T-helper 22 cell (primary cell): Measurements from ENCODE around the gene RHOD.

Experiments
- DNase-seq: peaks from one replicate; pipeline ENCODE4 v3.0.0-alpha.2; 2020; ENCODE audit warnings: low read depth

RHOD gene

DNA sequence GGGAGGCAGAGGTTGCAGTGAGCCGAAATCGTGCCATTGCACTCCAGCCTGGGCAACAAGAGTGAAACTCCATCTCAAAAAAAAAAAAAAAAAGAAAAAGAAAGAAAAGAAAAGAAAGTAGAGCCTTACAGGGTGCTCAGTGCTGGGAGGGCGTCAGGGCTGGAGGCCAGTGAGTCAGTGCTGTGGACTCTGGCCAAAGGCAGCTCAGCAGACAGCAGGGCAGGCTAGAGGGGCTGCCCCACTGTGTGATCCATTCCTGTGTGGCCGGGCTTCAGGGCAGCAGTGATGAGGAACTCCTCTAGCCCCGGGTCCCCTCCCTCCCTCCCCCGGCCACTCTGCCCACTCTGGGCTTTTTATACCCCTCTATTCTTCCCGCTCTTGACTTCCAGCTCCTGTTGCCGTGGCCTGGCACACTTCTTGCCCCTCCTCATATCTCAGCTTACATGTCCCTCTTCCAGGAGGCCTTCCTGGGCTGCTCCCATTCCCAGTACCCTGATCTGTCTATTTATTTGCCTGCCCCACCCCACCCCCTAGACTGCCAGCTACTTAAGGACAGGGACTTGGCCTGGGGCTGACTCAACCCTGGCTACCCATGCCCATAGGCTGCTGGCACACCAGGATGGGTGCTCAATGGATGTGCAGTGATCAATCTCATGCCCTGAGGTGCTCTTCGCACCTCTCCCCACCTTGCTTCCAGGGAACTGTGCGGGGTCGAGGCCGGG lies 23.7 kb upstream of the RHOD start:
- DNase-seq, result no peak

DNA sequence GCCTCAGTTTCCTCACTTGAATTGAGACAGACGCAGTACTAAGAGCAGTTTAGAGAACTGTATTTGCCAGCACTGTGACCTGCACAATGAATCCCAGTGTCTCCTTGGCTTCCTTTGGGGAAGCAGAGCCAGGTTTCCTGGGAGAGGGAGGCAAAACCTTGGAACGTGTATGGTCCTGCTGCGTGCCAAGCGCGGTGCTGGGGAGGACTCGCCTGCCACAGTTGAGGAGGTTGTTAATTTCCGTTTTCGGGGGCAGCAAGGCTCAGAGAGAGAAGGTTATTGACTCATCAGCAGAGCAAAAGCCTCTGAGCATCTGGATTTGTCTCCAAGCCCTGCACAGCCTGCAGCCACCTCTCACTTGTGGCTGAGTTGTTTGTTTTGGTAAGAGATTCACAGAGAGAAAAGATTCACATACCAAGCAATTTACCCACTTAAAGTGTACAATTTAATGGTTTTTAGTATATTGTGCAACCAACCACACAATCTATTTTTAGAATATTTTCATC lies 22.9 kb upstream of the RHOD start:
- DNase-seq, result no peak

DNA sequence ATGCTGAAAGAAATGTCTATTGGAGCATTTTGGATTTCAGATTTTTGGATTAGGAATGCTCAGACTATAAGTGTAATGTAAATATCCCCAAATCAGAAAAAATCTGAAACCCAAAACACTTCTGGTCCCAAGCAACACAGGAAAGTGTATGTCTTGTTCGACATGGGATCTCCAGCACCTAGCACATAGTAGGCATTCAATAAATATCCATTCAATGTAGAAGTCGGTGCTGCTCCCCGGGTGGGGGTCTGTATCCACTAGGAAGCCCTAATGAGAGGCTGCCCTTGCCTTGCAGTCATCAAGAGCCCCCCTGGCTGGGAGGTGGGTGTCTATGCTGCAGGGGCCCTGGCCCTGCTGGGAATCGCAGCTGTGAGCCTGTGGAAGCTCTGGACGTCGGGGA lies 22.3 kb upstream of the RHOD start:
- DNase-seq, result no peak

DNA sequence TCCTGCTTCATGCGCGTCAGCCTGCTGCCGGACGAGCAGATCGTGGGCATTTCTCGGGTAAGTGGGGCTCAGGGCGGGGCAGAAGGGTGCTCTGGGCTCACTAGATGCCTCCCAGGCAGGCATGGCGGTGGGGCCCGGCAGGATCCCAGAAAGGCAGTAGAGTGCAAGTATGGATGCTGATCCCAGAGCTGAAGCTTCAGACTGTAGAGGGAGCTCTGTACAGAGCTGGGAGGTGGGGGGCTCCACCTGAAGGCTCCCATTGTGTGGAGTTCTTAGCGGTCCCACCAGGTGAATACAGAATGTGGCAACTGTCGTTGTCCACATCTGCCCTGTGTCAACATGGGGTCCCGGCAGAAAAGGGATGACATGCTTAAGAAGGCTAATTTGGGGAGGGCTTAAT lies 16.5 kb upstream of the RHOD start:
- DNase-seq, result no peak

DNA sequence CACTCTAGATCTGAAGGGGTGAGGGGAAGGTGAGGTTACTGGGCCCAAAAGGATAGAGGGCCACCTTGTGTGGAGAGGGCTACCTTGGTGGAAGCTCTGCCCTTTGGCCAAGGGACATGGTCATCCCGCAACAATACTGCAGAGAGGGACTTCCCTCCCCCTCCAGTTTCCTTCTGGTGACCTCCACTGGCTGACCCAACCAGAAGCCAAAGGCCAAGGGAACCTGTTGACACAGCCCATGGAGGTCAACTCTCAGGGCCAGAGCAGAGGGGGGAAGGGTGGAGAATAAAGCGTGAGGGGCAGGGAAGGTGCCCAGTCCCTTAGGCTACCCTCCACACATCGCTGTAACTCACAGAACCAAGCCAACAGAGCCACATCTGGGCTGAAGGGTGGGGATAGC lies 15.0 kb upstream of the RHOD start:
- no peak for DNase-seq

DNA sequence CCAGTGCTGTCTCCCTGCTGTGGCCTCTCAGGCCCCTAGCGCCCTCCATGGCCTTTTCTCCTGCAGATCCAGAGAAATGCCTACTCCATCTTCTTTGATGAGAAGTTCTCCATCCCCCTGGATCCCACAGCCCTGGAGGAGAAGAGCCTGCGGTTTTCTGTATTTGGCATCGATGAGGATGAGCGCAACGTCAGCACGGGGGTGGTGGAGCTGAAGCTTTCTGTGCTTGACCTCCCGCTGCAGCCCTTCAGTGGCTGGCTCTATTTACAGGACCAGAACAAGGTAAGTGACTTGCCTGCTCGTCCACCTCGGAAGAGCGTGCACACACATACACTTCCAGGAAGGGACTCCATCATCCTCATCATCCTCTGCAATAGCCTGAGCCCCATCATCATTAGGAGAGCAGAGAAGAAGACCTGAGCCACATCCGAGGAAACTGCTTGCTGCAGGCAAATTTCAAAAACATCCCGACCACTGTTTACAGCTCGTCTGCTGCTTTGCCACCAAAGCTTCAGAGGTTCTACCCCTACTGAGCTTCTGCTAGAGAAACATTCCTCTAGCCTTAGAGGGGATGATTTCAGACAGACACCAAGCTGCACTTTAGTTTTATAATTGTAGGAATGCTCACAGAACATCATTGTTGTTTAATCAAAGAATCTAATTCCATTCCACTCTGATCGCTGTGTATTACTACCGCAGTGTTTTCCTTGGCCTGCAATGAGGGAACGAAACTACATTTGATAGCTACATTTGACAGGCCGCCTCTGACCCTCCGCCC lies 12.9 kb upstream of the RHOD start:
- DNase-seq, result no peak

DNA sequence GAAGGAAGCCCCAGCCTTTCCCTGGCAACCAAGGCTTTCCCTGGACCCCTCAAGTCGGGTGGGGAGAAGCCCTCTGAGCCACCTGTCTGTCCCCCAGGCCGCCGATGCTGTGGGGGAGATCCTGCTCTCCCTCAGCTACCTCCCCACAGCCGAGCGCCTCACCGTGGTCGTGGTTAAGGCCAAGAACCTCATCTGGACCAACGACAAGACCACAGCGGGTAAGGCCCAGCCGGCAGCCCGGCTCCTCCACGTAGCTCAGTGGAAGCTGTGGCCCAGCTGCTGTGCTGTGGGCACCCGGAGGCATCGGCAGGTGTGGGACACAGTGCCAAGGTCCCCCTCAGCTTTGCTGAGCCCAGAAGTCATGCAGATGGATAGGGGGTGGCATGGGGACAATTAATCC lies 12.2 kb upstream of the RHOD start:
- DNase-seq, result no peak

DNA sequence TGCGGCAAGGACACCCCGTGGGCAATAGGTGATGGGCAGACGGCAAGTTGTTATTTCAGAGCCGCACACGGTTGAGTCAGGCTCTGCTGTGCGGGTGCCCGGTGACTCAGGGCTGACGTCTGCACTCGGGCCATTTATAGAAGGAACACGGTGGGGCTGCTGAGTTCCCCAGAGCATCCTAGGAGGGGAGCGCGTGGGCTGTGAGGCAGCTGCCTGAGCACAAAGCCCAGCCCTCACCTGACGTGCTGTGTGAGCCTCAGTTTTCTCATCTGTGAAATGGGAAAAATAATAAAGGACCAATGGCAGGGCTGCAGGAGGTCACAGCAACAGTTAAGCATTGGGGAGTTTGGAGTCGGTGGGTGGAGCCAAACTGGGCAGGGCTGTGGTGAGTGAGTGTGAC lies 11.3 kb upstream of the RHOD start:
- DNase-seq, result no peak

DNA sequence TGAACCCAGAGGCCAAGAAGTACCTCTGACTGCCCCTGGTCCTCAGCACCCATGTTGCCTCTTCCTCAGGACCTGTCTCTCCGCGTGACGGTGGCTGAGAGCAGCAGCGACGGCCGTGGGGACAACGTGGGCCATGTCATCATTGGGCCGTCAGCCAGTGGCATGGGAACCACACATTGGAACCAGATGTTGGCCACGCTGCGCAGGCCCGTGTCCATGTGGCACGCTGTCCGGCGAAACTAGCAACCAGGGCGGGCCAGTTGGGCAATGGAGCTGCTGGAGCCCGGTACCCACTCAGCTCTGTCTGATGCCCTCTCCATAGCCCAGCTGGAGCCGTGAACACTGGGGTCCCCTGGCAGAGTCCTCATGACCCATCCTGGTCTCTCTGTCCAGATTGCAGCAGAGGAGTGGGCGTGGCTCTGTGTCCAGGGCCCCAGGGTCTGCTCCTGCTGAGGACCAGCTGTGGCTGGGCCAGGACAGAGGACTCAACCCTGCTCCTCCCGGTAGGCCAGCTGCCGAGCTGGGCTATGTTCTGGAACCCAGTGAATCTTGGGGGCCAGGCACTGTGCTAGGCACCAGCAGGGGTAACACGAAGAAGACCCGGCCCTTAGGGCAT lies 8.0 kb upstream of the RHOD start:
- no peak for DNase-seq

DNA sequence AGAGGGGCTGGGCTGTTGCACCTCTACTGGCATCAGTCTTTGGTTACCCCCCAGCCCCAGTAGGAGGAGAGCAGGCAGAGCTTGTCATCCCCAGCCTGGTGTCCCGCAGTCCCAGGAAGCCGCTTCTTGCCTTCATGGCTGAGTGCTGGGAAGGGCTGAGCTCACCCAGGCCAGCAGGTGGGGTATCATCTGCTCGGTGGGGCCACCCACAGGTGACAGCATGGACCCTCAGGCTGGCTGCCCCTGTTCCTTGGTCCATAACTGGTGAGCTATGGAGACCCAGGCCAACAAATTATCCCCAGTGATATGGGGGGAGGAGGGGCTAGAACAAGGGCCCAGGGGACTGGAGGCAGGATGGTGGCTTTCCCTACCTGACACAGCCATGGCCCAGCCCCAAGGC lies 6.5 kb upstream of the RHOD start:
- DNase-seq, result no peak

DNA sequence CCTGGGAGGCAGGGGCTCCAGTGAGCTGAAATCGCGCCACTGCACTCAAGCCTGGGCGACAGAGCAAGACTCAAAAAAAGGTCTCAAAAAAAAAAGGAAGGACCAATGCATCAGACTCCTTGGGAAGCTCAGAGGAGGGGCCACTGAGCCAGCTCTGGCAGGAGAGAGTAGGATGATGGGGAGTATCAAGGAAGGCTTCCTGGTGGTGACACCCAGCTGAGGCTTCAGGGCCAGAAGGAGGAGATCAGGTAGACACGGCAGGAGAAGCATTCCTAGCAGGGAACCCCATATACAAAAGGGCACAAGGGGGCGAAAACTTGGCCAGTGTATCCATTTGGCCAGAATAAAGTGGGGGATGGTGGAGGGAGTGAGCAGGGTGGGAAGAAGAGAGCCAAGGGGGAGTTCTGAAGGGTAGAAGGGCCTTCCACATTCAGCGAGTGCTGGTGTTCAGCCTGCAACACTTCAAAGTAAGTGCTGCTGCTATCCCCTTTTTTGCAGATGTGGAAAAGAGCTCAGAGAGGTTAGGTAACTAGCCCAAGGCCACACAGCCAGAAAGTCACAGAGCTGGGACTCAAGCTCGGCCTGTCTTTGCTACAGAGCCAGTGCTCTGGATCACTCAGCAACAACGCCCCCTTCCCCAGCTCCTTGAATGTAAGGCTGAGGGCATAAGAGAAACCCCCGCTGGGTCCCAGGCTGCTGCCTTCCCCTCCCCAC lies 5.3 kb upstream of the RHOD start:
- no peak for DNase-seq

DNA sequence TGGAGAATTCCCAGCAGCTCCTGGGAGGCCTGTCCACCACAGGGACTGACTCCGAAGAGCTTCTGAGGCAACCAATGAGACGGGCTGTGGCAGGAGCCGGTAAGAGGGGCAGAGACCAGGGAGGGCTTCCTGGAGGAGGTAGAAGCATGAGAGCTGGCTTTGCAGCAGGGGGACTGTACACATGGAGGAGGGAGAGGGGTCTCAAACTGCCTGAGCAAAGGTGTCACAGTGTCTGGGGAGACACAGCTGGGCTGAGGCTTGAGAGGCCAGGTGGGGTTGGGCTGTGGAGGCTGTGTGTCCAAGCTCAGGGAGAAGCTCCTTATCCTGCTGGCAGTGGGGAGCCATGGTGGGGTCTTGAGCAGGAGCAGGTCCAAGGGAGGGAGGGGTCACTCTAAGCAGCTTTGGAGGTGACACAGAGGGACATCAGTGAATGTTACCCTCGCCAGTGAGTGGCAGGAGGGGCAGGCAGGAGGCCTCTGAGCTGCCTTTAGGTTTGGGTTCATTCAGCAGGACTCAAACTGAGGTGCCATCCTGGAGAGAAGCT lies 4.6 kb upstream of the RHOD start:
- DNase-seq, result no peak

DNA sequence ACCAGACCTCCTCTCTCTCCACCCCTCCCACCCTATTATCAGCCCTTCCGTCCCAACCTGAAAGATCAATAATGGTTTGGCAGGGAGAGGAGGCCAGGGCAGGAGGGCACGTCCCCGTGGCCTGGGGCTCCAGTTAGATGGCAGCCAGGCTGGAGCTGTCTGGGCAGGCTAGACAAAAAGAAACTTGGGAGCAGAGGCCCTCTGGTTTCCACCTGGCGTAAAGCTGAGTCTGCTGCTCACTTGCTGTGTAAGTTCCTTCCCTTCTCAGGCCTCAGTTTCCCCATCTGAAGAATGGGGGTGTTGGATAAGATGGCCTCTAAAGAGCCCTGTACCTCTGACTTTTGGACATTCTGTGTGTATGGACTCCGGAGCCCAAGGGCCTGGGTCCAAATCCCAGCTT lies 3.8 kb upstream of the RHOD start:
- no peak for DNase-seq

DNA sequence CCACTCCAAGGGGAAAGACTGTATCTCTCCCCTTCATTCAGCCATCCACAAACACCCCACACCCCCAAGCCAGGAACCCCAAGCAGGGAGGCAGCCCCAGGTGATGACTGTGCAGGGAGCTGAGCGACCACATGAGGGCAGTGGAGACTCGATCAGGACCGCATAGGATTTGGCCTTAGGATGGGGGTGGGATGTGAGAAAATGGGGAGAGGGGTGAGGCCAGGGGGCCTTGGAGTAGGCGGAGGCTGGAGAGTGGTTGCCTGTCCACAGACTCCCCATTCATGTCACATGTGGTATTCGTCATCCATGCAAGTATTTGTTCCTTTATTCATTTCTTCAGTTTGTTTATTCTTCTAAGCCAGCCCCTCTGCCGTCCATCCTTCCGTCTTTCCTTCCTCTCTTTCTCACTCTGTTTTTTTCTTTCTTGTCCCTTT lies 2.7 kb upstream of the RHOD start:
- DNase-seq, result no peak

DNA sequence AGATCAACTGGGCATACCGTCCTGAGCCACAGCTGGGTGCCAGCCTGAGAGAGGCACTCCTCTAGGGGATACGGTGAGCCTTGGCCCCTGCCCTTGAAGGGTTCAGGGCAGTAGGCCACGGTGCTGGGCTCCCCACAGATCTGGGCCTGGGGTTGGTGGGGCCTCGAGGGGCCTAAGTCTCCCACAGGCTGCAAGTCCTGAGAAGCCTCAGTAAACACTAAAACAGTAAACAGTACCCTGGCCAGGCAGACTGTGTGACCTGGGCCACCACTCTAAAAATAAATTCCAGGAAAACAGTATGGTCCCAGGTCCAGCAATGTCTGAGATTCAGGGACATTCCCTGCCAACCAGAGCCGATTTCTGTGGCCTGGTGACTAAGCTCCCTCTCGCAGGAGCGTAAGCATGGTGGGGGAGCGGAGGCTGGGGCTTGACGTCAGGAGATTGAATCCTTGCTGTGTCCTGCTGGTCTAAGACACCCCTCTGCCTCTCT lies 2.3 kb upstream of the RHOD start:
- no peak for DNase-seq

DNA sequence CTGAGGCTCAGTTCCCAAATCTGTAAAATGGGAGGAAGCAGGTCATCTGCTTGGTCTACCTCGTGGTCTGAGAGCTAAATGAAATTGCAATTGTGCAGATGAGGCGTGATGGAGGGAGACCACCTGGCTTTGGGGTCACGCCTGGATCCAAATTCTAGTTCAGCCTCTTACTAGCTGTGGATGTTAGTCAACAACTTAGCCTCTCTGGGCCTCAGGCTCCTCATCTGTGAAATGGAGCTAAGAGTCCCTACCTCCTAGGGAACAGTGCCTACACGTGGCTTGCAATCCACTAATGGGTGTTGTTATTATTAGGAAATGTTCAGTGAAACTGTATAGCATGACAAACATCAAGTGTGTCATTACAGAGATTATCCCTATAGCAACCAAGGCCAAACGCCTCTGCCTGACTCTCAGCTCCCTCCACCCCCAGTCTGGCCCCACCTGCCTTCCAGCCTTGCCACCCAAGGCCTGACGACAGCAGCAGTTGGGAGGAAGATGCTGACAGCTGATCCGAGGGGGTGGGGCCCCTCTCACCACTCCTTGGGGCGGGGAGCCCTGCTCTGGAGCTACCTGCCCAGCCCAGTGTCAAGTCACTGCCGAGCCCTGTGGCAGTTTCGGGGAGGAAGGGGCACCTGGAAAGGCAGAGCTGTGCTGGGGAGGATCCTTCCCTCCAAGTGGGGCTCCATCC lies 1.7 kb upstream of the RHOD start:
- DNase-seq, result no peak

DNA sequence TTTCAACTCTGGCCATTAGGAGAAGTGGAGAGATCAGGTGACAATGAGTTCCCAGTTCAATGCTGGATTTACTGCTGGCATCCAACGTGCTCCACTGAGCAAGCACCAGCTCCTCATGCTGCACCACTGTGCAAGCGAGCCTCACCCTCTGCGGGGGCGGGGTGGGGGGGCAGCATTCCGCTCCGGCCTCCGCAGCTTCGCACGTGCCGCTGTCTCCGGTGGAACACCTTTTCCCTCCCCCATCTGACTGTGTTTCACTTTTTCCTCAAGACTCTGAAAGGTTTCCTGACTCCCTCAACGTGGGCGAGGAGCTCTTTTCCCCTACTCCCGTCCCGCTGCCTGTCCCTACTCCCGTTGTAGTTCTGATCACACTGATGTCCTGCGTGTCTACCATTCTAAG lies 835 bp upstream of the RHOD start:
- no peak for DNase-seq

DNA sequence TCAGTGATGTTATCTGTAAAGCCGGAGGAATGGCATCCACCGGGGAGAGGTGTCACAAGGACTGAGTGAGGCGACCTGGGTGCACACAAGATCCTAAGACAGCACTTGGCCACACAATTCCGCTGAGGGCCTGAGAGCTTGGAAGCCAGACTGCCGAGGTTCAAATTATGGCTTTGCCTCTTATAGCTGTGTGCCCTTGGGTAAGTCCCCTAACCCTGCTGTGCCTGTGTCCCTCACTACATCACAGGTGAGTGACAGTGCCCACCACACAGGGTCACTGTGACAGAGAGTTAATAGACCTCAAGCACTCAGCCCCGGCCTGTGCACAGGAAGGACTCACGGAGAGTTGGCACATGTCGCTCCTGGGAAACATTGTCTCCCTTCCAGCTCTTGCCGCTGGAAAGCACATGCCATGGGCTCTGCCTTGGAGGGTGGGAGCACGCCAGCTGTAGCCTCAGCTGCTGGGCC lies 592 bp downstream of the RHOD start:
- no peak for DNase-seq

DNA sequence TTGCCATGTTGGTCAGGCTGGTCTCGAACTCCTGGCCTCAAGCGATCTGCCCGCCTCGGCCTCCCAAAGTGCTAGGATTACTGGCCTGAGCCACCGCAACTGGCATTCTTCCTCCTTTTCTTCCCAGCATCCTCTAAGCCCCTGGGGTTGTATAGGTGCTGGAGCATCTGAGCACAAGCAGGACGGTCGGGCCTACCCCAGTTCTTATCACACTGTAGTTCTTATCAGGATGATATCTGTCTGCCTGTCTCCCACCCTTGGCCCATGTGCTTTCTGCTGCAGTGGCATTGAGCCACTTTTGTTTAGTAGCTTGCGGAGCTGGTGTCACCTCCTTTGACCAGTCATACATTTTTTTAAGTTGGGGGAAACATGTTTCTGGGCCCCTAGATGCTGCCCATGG lies 1.9 kb downstream of the RHOD start:
- DNase-seq, result no peak

DNA sequence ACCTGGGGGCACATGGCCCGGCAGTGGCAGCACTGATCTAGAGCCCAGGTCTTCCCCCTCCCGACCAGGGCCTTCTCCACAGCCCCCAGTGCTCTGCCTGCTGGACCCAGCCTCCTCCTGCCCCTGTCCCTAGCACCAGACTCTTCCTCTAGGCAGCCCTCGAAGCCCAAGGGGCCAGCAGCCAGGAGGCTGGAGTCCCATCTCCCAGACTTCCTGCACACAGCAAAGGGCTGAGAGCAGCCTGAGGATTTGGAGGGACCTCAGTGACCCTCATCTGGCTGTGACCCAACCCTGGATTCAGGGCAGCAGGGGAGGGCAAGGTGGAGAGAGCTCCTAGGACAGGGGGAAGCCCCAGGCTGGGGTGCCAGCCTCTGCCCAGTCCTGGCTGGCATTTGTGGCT lies 3.0 kb downstream of the RHOD start:
- no peak for DNase-seq

DNA sequence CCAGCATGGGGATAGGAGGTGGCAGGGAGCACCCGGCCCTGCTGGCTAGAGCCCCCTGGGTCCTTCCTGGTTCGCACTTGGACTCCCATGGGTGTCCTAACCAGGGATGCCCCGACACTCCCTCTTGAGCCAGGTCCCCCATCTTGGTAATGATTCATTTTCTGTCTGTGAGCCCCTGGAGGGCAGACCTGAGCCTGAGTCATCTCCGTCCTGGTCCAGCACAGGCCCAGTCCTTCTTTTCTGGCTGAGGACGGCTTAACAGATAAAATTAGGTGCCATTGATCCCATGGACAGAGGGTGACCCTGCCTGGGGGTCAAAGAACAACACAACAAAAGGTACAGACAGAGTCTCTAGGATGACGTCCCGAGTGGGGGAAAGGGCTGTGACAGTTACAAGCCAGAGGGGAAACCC lies 3.5 kb downstream of the RHOD start:
- DNase-seq, result no peak
